Ascending aorta (tissue), 2 donors: ENCODE data around the gene SYNGR3. TPM values are rescaled to one million over a fixed set of nuclear protein-coding genes. Genes with fewer than 3 reads are reported as not detected.

Experiments
- DNase-seq, 2 donors: peaks; one replicate each; pipeline ENCODE4 v3.0.0-alpha.2; 2019; ENCODE audit warnings: low spot score in 2 of 2
- H3K27ac ChIP-seq, 2 donors: fragments of 200-600 bp; sonication (generic); one replicate each; pipeline ENCODE4 v1.5.1; 2016 to 2017; ENCODE audit warnings: mild to moderate bottlenecking in 1 of 2
- H3K27me3 ChIP-seq: fragments of 200-600 bp; sonication (generic); one replicate; pipeline ENCODE4 v1.5.1; 2017
- H3K36me3 ChIP-seq, 2 donors: fragments of 200-600 bp; sonication (generic); one replicate each; pipeline ENCODE4 v1.5.1; 2016
- H3K4me1 ChIP-seq, 2 donors: fragments of 200-600 bp; sonication (generic); one replicate each; pipeline ENCODE4 v1.5.1; 2016 to 2017; ENCODE audit warnings: mild to moderate bottlenecking in 1 of 2
- H3K4me3 ChIP-seq, 2 donors: fragments of 200-600 bp; sonication (generic); one replicate each; pipeline ENCODE4 v1.5.1; 2016 to 2017; ENCODE audit warnings: mild to moderate bottlenecking in 1 of 2
- H3K9me3 ChIP-seq, 2 donors: fragments of 200-600 bp; sonication (generic); one replicate each; pipeline ENCODE4 v1.5.1; 2016
- intact Hi-C: fragments of 100-400 bp; cut with DNase I; formaldehyde crosslinking; loops from one replicate; pipeline ENCODE4 v1.15.1; 2023
- total RNA-seq: library from RNA; depleted of rRNA; stranded (reverse); fragments of >200 nt; gene quantifications from one replicate; pipeline ENCODE4 v1.1.0, GENCODE V29; 2016
- TF ChIP-seq, protein P1 (sequence below), 3 experiments: fragments of 200-600 bp in 2 of 3; fragments of 450-650 bp in 1 of 3; sonication (generic) in 2 of 3; IDR thresholded peaks; one replicate each; pipeline ENCODE4 v1.5.1; 2016 to 2019; ENCODE audit warnings: antibody characterized with exemption in 3 of 3, mild to moderate bottlenecking in 1 of 3, moderate library complexity in 1 of 3

SYNGR3 gene
- total RNA-seq, 1 donor from 2014 or later = 0.32 TPM

GRCh38 chr16:1978476-1979120, 11.2 kb upstream of the SYNGR3 start:
- Histone ChIP-seq H3K4me3 (no peak overlapping the region), H3K27me3 (peaks cover 17% of the 10 kb centered on the region), H3K9me3 (no peaks in the 10 kb centered on the region), H3K4me1 (peaks cover 4% of the 10 kb centered on the region in 2 donors), H3K27ac (no peak overlapping the region), H3K36me3 (peaks cover 43 to 49% of the 10 kb centered on the region in 2 donors)
- DNase-seq = no peak
- intact Hi-C loops = no loop called here
- TF ChIP-seq, protein P1, sequence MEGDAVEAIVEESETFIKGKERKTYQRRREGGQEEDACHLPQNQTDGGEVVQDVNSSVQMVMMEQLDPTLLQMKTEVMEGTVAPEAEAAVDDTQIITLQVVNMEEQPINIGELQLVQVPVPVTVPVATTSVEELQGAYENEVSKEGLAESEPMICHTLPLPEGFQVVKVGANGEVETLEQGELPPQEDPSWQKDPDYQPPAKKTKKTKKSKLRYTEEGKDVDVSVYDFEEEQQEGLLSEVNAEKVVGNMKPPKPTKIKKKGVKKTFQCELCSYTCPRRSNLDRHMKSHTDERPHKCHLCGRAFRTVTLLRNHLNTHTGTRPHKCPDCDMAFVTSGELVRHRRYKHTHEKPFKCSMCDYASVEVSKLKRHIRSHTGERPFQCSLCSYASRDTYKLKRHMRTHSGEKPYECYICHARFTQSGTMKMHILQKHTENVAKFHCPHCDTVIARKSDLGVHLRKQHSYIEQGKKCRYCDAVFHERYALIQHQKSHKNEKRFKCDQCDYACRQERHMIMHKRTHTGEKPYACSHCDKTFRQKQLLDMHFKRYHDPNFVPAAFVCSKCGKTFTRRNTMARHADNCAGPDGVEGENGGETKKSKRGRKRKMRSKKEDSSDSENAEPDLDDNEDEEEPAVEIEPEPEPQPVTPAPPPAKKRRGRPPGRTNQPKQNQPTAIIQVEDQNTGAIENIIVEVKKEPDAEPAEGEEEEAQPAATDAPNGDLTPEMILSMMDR (IDR thresholded peaks at IDR 0.05) = no peak

DNA sequence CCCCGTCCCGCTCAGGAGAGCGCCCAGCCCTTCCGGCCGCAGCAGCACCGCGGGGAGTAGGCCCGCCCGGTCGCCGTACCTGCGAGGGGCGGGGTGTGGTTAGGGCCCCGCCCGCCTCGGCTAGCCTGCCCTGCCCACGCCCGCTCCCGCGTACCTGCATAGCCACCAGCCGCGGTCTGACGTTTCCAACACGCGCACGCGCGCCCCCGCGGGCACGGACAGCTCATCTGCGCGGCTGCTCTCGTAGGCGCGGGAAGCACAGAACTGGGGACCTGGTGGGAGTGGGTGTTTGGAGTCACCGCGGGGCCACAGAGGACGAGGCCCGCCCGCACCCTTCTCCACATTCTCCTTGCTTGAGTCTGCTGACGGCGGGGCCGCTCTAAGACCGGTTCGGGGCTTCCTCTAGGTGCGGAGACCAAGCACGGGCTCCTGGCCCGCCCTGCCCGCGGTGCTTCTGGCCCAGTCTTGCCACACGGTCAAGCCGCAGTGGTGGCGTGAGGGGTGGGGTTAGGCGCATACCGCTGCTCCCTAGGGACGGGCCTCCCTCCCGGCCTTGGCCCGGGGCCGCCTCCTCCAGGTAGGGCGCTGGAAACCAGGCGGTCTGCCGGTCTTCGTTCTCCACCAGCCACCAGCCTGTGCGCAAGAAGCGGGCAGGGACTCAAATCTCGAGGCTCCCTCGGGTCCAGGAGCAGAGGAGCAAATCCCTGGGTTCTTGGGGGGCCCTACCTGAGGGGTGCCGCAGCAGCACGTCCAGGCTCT, 10.3 kb upstream of the SYNGR3 start:
- intact Hi-C loops = no loop called here
- peaks cover 4% of the 10 kb centered on the region in 2 donors for H3K4me1 ChIP-seq
- peaks cover 17% of the 10 kb centered on the region for H3K27me3 ChIP-seq
- H3K9me3 ChIP-seq = no peaks in the 10 kb centered on the region
- TF ChIP-seq, protein P1 (IDR thresholded peaks at IDR 0.05) = no peak
- no peak for DNase-seq
- H3K27ac ChIP-seq = no peak overlapping the region
- no peak overlapping the region for H3K4me3 ChIP-seq
- peaks cover 42 to 45% of the 10 kb centered on the region in 2 donors for H3K36me3 ChIP-seq

GRCh38 chr16:1980030-1980769, 9.6 kb upstream of the SYNGR3 start:
- TF ChIP-seq, protein P1 (IDR thresholded peaks at IDR 0.05) = no peak
- no peak overlapping the region for H3K4me3 ChIP-seq
- peaks cover 34 to 38% of the 10 kb centered on the region in 2 donors for H3K36me3 ChIP-seq
- peaks cover 8 to 11% of the 10 kb centered on the region in 2 donors for H3K4me1 ChIP-seq
- H3K27ac ChIP-seq = no peak overlapping the region
- H3K27me3 ChIP-seq = peaks cover 17% of the 10 kb centered on the region
- H3K9me3 ChIP-seq = no peaks in the 10 kb centered on the region
- DNase-seq = no peak
- intact Hi-C loops = no loop called here

GRCh38 chr16:1980770-1981087, 9.0 kb upstream of the SYNGR3 start:
- Histone ChIP-seq H3K4me3 (no peak overlapping the region), H3K36me3 (peaks cover 34 to 37% of the 10 kb centered on the region in 2 donors), H3K27ac (no peak overlapping the region), H3K27me3 (peaks cover 17% of the 10 kb centered on the region), H3K4me1 (peaks cover 10 to 16% of the 10 kb centered on the region in 2 donors), H3K9me3 (no peaks in the 10 kb centered on the region)
- intact Hi-C loops = no loop called here
- DNase-seq = no peak
- TF ChIP-seq, protein P1 (IDR thresholded peaks at IDR 0.05) = no peak

DNA sequence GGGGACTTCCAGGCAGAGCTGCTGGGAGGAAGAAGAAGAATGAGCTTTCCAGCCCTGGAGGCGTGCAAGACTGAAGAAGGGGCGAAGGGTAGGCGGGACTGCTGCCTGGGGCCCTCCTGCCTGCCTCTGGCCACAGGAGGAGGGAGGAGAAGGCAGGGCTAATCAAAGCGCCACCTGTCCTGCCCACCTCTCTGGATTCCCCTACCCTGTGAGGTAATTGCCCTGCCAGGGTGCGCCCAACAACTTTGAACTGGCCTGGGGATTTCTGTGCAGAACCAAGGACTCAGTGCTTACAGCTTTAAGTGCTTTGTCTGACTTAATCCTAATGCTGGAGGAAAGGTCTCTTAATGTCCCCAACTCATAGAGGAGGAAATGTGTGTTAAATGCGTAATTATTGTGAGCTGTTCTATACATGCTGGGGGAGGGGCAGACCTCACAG, 8.4 kb upstream of the SYNGR3 start, which contains the start of gene NOXO1:
NOXO1 (minus strand) TSS at position 72 of the 439 bp plus-strand sequence. CDS start 290 bp downstream, outside the sequence.
- peaks cover 10 to 16% of the 10 kb centered on the region in 2 donors for H3K4me1 ChIP-seq

More for the DNA sequence above, 8.4 kb upstream of the SYNGR3 start, which contains the start of gene NOXO1:
- TF ChIP-seq, protein P1 (IDR thresholded peaks at IDR 0.05) = no peak
- Histone ChIP-seq H3K9me3 (no peaks in the 10 kb centered on the region), H3K27me3 (peaks cover 17% of the 10 kb centered on the region), H3K36me3 (peaks cover 34 to 37% of the 10 kb centered on the region in 2 donors), H3K27ac (no peak within 1 kb of the TSS), H3K4me3 (no peak within 1 kb of the TSS)
- DNase-seq = no peak
- intact Hi-C loops = no loop called here
